ENCODE measurements around the gene DHRS2.
A peak's percentile ranks its signal among the peaks of the same experiment; 100 is the strongest.

The DHRS2 gene

GRCh38 chr14:23639891-23640523, 3.8 kb downstream of the DHRS2 start:
- H3K4me1 Mint-ChIP-seq, result peaks cover 7% of the 10 kb centered on the region
- no peaks in the 10 kb centered on the region for H3K36me3 Mint-ChIP-seq (ENCODE audit: low read depth)
- H3K4me3 Mint-ChIP-seq, result no peak overlapping the region
- H3K9me3 Mint-ChIP-seq, result peaks cover 22% of the 10 kb centered on the region
- TF ChIP-seq CTCF (IDR thresholded peaks at IDR 0.05), result no peak
- no peak for DNase-seq
- no peak overlapping the region for H3K27ac Mint-ChIP-seq
- H3K27me3 Mint-ChIP-seq (ENCODE audit: low read depth, poor library complexity), result peaks cover 23% of the 10 kb centered on the region

DNA sequence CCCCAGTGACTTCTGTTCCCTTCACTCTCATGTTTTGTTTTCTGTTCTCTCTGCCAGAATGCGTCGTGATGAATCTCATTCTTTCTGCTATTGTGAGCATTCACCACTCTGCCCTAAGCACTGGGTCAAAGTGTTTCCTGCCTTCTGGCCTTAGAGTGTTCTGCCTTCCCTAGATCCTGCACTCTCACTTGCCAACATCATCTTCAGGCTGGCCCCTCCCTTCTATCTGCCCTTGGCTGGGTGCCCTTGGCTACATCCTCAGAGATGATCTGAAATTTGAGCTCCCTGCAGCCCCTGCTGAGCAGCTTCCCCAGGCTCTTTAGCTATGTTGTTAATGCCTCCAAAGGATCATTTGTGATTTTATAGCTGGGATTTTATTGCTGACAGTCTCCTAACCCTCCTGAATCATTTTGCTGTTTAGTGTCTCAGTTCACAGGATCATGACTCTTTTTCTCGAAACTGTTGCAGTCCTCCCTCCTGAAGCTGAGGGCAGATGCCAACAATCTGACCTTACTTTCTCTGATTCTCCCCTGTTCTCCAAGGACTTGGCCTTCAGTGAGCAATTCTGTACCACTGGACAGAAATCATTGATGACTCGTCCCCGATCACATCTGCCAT, 4.5 kb downstream of the DHRS2 start:
- peaks cover 18% of the 10 kb centered on the region for H3K9me3 Mint-ChIP-seq
- H3K4me3 Mint-ChIP-seq, result no peak overlapping the region
- H3K36me3 Mint-ChIP-seq (ENCODE audit: low read depth), result no peaks in the 10 kb centered on the region
- no peak overlapping the region for H3K27ac Mint-ChIP-seq
- no peak for TF ChIP-seq CTCF (IDR thresholded peaks at IDR 0.05)
- peak; percentile 38 for DNase-seq
- H3K27me3 Mint-ChIP-seq (ENCODE audit: low read depth, poor library complexity), result peaks cover 22% of the 10 kb centered on the region
- H3K4me1 Mint-ChIP-seq, result peaks cover 7% of the 10 kb centered on the region

GRCh38 chr14:23641180-23641914, 5.2 kb downstream of the DHRS2 start:
- H3K27ac Mint-ChIP-seq, result no peak overlapping the region
- no peak for TF ChIP-seq CTCF (IDR thresholded peaks at IDR 0.05)
- no peaks in the 10 kb centered on the region for H3K36me3 Mint-ChIP-seq (ENCODE audit: low read depth)
- peaks cover 7% of the 10 kb centered on the region for H3K4me1 Mint-ChIP-seq
- H3K9me3 Mint-ChIP-seq, result peaks cover 16% of the 10 kb centered on the region
- DNase-seq, result no peak
- H3K27me3 Mint-ChIP-seq (ENCODE audit: low read depth, poor library complexity), result peaks cover 22% of the 10 kb centered on the region
- H3K4me3 Mint-ChIP-seq, result no peak overlapping the region

DNA sequence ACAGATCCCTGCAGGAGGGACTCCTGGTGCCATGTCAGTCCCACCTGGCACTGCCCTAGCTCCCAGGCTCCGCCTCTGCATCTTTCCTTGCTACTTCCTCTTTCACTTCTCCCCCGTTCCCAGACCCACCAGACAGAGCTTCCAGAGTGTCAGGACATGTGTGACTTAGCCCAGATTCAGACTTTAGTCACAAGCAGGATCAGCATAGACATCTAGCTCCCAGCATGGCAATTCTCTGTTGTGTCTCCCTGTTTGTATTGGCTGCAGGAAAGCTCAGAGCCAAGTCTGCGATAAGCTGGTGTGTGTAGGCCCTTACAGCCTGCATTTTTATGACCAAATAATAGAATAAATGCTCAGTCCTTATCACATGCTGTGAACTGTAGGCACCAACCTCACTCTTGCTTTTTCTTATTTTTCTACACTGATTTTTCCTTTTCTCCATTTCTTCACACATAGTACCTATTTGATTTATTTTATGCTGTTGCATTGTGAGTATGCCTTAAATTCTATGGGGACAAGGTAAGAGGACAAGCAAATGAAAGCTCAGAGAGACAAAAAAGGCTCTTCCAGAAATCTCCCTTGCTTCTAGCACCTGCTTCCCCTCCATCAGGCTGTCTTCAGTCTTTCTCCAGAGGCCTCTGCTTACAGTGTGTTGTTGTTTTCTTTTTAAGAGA, 5.9 kb downstream of the DHRS2 start:
- Mint-ChIP-seq H3K27me3 (ENCODE audit: low read depth, poor library complexity) (peaks cover 22% of the 10 kb centered on the region), H3K4me3 (no peak overlapping the region), H3K4me1 (peaks cover 7% of the 10 kb centered on the region), H3K36me3 (ENCODE audit: low read depth) (no peaks in the 10 kb centered on the region), H3K27ac (no peak overlapping the region), H3K9me3 (peaks cover 11% of the 10 kb centered on the region)
- no peak for DNase-seq
- TF ChIP-seq CTCF (IDR thresholded peaks at IDR 0.05), result no peak

DNA sequence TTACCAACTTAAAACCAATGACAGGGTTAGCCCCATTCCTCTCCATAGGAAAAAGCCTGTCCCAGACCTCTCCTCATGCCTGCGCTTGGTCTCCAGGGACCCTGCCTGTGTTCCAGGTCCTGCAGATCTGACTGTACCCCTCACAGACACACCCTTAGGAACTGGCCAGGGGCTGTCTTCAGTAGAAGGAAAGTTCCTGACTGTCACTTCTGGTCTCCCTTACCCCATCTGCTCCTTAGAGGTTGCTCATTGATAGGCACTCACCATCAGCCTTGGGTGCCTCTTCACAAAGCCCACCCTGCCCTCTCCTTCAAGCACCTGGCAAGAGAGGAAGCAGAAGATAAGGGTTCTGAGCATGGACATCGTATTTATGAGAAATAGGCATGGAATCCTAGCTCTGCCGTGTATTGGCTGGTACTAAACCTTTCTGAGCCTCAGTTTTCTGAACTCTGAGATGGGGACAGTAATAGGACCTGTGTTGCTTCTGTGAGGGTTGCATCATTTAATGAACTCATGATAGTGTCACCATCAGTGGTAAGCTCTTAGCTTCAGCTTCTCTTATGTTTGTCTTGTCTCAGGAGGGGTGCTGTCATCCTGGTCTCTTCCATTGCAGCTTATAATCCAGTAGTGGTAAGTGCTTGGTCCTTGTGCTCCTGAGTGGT, 7.5 kb downstream of the DHRS2 start:
- Mint-ChIP-seq H3K4me1 (peaks cover 5% of the 10 kb centered on the region), H3K27me3 (ENCODE audit: low read depth, poor library complexity) (peaks cover 27% of the 10 kb centered on the region), H3K27ac (no peak overlapping the region), H3K36me3 (ENCODE audit: low read depth) (no peaks in the 10 kb centered on the region), H3K4me3 (no peak overlapping the region), H3K9me3 (peaks cover 4% of the 10 kb centered on the region)
- no peak for DNase-seq
- no peak for TF ChIP-seq CTCF (IDR thresholded peaks at IDR 0.05)

Measured in nephron progenitor cell (in vitro differentiated cells).